Measurements from ENCODE around the gene NXNL2.

GRCh38 chr9:88567870-88568269 is 32.9 kb downstream of the NXNL2 start:
- TF ChIP-seq CTCF (IDR thresholded peaks at IDR 0.05) (no peak), POLR2AphosphoS5 (IDR thresholded peaks at IDR 0.05; ENCODE audit: low read depth, low read length) (no peak), REST (IDR thresholded peaks at IDR 0.05; ENCODE audit: insufficient read depth in 1 of 2, low read depth in 2 of 2, low read length in 1 of 2) (no peak), TCF7L2 (IDR thresholded peaks at IDR 0.05; ENCODE audit: low read depth, low read length) (no peak)
